Left renal pelvis (tissue), 4 donors: Measurements from ENCODE around the gene CYP2S1. TPM values are rescaled to one million over a fixed set of nuclear protein-coding genes. Genes with fewer than 3 reads are reported as not detected.
"Not testable (repeated sequence)": the region's sequence is repeated elsewhere in the genome, so short reads cannot be mapped to it uniquely, and the experiment has no call there.

Source experiments
- DNase-seq, 4 donors: peaks; one replicate each; pipeline ENCODE4 v3.0.0-alpha.2; 2013; ENCODE audit warnings: low read depth in 4 of 4, low spot score in 3 of 4
- polyA plus RNA-seq, 4 donors: library from polyadenylated mRNA; unstranded; fragments of 120-200 nt; gene quantifications; one replicate each; pipeline ENCODE4 v1.2.1, GENCODE V29; 2013; ENCODE audit not compliant: insufficient read length in 4 of 4

CYP2S1 gene
- under 1 TPM; 0.25 to 0.76 (median 0.46) TPM for polyA plus RNA-seq

- no peak for DNase-seq
Measured at GRCh38 chr19:41192574-41193429, at the start of gene CYP2S1. CYP2S1 (plus strand) TSS chr19:41193219; CDS start chr19:41193265, 46 bp downstream.

- DNase-seq, result peak in 1 of 4 donors; percentile 12
Measured at GRCh38 chr19:41144403-41144802, 48.6 kb upstream of the CYP2S1 start.

- DNase-seq, result no peak
Measured at GRCh38 chr19:41149831-41150230, 43.2 kb upstream of the CYP2S1 start.

GRCh38 chr19:41150986-41151385, 42.0 kb upstream of the CYP2S1 start:
- DNase-seq, result not testable (repeated sequence)

GRCh38 chr19:41154060-41154459, 39.0 kb upstream of the CYP2S1 start:
- no peak for DNase-seq

- DNase-seq, result no peak
Measured at GRCh38 chr19:41156207-41156606, 36.8 kb upstream of the CYP2S1 start.

- no peak for DNase-seq
Measured at GRCh38 chr19:41159881-41160280, 33.1 kb upstream of the CYP2S1 start.

GRCh38 chr19:41161903-41162302, 31.1 kb upstream of the CYP2S1 start:
- DNase-seq, result no peak

- DNase-seq, result no peak
Measured at GRCh38 chr19:41166944-41167804, 25.8 kb upstream of the CYP2S1 start.

- DNase-seq, result no peak
Measured at GRCh38 chr19:41172297-41173164, 20.5 kb upstream of the CYP2S1 start.

- no peak for DNase-seq
Measured at GRCh38 chr19:41174297-41174928, 18.6 kb upstream of the CYP2S1 start.

- no peak for DNase-seq
Measured at GRCh38 chr19:41175801-41176777, 16.9 kb upstream of the CYP2S1 start.

GRCh38 chr19:41180173-41180572, 12.8 kb upstream of the CYP2S1 start:
- DNase-seq, result not testable (repeated sequence)

GRCh38 chr19:41186971-41187883, 5.8 kb upstream of the CYP2S1 start:
- no peak for DNase-seq

- DNase-seq, result no peak
Measured at GRCh38 chr19:41187884-41188279, 5.1 kb upstream of the CYP2S1 start.

- no peak for DNase-seq
Measured at GRCh38 chr19:41189425-41190065, 3.5 kb upstream of the CYP2S1 start.

- no peak for DNase-seq
Measured at GRCh38 chr19:41193430-41194156, 574 bp downstream of the CYP2S1 start.
